SK-N-SH treated with all-trans-retinoic acid at 6 μM for 48 hours (cell line): Measurements from ENCODE around the gene STXBP3.

Experiments used
- ATAC-seq: fragments of 200-7000 bp; cut with Tn5 transposase; 3 replicates; pipeline ENCODE4 v1.9.1; 2020; ENCODE audit warnings: mild to moderate bottlenecking, moderate library complexity
- ARNTL ChIP-seq: fragments of 450-650 bp; formaldehyde crosslinking; IDR thresholded peaks from 2 replicates; pipeline ENCODE4 v1.5.0; 2020; ENCODE audit warnings: low read depth, mild to moderate bottlenecking, moderate library complexity, borderline replicate concordance
- BACH2 ChIP-seq: fragments of 250-450 bp; sonication (Bioruptor Pico); IDR thresholded peaks from 2 replicates; pipeline ENCODE4 v1.9.0; 2021; ENCODE audit warnings: mild to moderate bottlenecking, borderline replicate concordance
- CSDC2 ChIP-seq: fragments of 250-450 bp; sonication (Bioruptor Pico); IDR thresholded peaks from 2 replicates; pipeline ENCODE4 v1.5.0; 2020; ENCODE audit warnings: mild to moderate bottlenecking, moderate library complexity
- ESRRG ChIP-seq: fragments of 250-450 bp; sonication (Bioruptor Pico); IDR thresholded peaks from 2 replicates; pipeline ENCODE4 v1.6.1; 2021; ENCODE audit warnings: mild to moderate bottlenecking
- GLIS3 ChIP-seq: fragments of 250-450 bp; sonication (Bioruptor Pico); IDR thresholded peaks from 2 replicates; pipeline ENCODE4 v1.5.0; 2020; ENCODE audit warnings: mild to moderate bottlenecking, moderate library complexity
- ISL1 ChIP-seq: fragments of 250-450 bp; sonication (Bioruptor Pico); IDR thresholded peaks from 2 replicates; pipeline ENCODE4 v2.1.2; 2022; ENCODE audit warnings: mild to moderate bottlenecking, moderate library complexity
- OSR1 ChIP-seq: fragments of 250-450 bp; sonication (Bioruptor Pico); IDR thresholded peaks from 2 replicates; pipeline ENCODE4 v1.8.0; 2022; ENCODE audit warnings: moderate library complexity, mild to moderate bottlenecking, inconsistent platforms
- PATZ1 ChIP-seq: fragments of 250-450 bp; sonication (Bioruptor Pico); IDR thresholded peaks from 2 replicates; pipeline ENCODE4 v1.8.0; 2020; ENCODE audit warnings: mild to moderate bottlenecking, moderate library complexity, borderline replicate concordance
- PPARA ChIP-seq: fragments of 250-450 bp; sonication (Bioruptor Pico); IDR thresholded peaks from 2 replicates; pipeline ENCODE4 v1.5.0; 2020; ENCODE audit warnings: mild to moderate bottlenecking, borderline replicate concordance
- RARB ChIP-seq: fragments of 250-450 bp; sonication (Bioruptor Pico); IDR thresholded peaks from 2 replicates; pipeline ENCODE4 v1.8.0; 2021; ENCODE audit warnings: mild to moderate bottlenecking, moderate library complexity
- SNAI2 ChIP-seq: fragments of 250-450 bp; sonication (Bioruptor Pico); IDR thresholded peaks from 2 replicates; pipeline ENCODE4 v1.5.0; 2020; ENCODE audit warnings: mild to moderate bottlenecking, moderate library complexity
- TCF4 ChIP-seq: fragments of 250-450 bp; sonication (Bioruptor Pico); IDR thresholded peaks from 2 replicates; pipeline ENCODE4 v1.8.0; 2021; ENCODE audit warnings: mild to moderate bottlenecking, moderate library complexity, borderline replicate concordance
- TOX ChIP-seq: fragments of 250-450 bp; sonication (Bioruptor Pico); IDR thresholded peaks from 2 replicates; pipeline ENCODE4 v1.8.0; 2021; ENCODE audit warnings: mild to moderate bottlenecking, moderate library complexity, borderline replicate concordance
- TSHZ2 ChIP-seq: fragments of 250-450 bp; sonication (Bioruptor Pico); IDR thresholded peaks from 2 replicates; pipeline ENCODE4 v1.5.0; 2020; ENCODE audit warnings: mild to moderate bottlenecking, moderate library complexity
- ZFP3 ChIP-seq: fragments of 250-450 bp; sonication (Bioruptor Pico); IDR thresholded peaks from 2 replicates; pipeline ENCODE4 v1.5.0; 2020; ENCODE audit warnings: mild to moderate bottlenecking, moderate library complexity
- ZNF565 ChIP-seq: fragments of 450-650 bp; formaldehyde crosslinking; conservative IDR thresholded peaks from 2 replicates; pipeline ENCODE4 v1.5.0; 2020; ENCODE audit warnings: low read depth, mild to moderate bottlenecking, moderate library complexity
- ZNF70 ChIP-seq: fragments of 450-650 bp; formaldehyde crosslinking; IDR thresholded peaks from 2 replicates; pipeline ENCODE4 v1.5.0; 2020; ENCODE audit warnings: mild to moderate bottlenecking, moderate library complexity
- ZNF8 ChIP-seq: fragments of 450-650 bp; formaldehyde crosslinking; IDR thresholded peaks from 2 replicates; pipeline ENCODE4 v1.5.0; 2020; ENCODE audit warnings: mild to moderate bottlenecking, moderate library complexity
- TF ChIP-seq, protein P1 (sequence below): fragments of 250-450 bp; sonication (Bioruptor Pico); IDR thresholded peaks from 2 replicates; pipeline ENCODE4 v1.5.1; 2020; ENCODE audit warnings: low read depth, mild to moderate bottlenecking, moderate library complexity
- TF ChIP-seq, protein P2 (sequence below): fragments of 250-450 bp; sonication (Bioruptor Pico); IDR thresholded peaks from 2 replicates; pipeline ENCODE4 v1.8.0; 2021; ENCODE audit warnings: low read depth, mild to moderate bottlenecking, moderate library complexity, borderline replicate concordance

STXBP3 gene

DNA sequence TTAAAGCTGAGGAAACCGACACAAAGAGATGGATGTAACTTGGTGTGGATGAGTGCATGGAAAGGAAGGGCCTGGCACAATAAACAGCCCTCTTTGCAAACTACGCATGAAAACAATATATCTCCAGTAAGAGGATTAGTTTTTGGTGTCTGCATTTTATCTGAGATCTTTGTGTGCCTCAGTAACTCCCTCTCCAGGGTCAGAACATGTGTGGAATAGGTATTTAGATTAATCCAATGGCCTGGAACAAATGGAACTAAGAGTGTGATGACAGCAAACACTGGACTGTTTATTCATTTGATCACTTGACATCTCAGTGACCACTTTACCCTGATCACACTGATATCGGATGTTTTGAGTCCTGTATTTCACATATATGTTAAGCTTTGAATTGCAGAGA, 65.1 kb downstream of the STXBP3 start (continued):
- TF ChIP-seq TSHZ2 = no peak
- no peak for TF ChIP-seq GLIS3 (CRISPR knock-in tag)
- no peak for TF ChIP-seq ZNF70 (CRISPR knock-in tag)
- no peak for TF ChIP-seq TCF4 (CRISPR knock-in tag)
- TF ChIP-seq BACH2 (CRISPR knock-in tag) = no peak
- no peak for TF ChIP-seq PPARA (CRISPR knock-in tag)

DNA sequence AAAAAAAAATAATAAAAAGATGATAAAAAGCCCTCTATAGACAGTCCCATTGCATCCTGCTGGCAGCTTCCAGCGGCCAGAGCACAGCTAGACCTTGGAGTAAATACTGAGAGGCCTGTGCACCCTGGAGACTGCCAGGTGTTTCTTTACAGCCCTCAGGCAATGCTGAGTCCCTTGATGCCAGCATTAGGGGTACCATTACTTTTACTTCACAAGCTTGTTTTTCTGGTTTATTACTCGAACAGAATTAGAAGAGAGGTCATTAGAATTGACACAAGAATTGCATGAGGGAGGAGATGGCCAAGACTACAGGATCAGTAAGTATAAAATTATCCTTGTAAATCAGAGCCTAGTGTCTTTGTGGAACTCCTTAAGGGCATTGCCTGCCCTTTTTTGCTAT, 66.9 kb downstream of the STXBP3 start:
- TF ChIP-seq OSR1 (CRISPR knock-in tag) (no peak), SNAI2 (no peak), TSHZ2 (no peak), ZFP3 (no peak), ZNF8 (CRISPR knock-in tag) (no peak), PPARA (CRISPR knock-in tag) (no peak), PATZ1 (CRISPR knock-in tag) (no peak), TCF4 (CRISPR knock-in tag) (no peak), ARNTL (CRISPR knock-in tag) (no peak), ZNF70 (CRISPR knock-in tag) (no peak), GLIS3 (CRISPR knock-in tag) (no peak), TOX (CRISPR knock-in tag) (no peak), RARB (no peak), BACH2 (CRISPR knock-in tag) (no peak), ESRRG (CRISPR knock-in tag) (no peak), ISL1 (CRISPR knock-in tag) (no peak), ZNF565 (no peak)
- TF ChIP-seq, protein P1, sequence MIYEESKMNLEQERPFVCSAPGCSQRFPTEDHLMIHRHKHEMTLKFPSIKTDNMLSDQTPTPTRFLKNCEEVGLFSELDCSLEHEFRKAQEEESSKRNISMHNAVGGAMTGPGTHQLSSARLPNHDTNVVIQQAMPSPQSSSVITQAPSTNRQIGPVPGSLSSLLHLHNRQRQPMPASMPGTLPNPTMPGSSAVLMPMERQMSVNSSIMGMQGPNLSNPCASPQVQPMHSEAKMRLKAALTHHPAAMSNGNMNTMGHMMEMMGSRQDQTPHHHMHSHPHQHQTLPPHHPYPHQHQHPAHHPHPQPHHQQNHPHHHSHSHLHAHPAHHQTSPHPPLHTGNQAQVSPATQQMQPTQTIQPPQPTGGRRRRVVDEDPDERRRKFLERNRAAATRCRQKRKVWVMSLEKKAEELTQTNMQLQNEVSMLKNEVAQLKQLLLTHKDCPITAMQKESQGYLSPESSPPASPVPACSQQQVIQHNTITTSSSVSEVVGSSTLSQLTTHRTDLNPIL (CRISPR knock-in tag) = no peak
- TF ChIP-seq, protein P2, sequence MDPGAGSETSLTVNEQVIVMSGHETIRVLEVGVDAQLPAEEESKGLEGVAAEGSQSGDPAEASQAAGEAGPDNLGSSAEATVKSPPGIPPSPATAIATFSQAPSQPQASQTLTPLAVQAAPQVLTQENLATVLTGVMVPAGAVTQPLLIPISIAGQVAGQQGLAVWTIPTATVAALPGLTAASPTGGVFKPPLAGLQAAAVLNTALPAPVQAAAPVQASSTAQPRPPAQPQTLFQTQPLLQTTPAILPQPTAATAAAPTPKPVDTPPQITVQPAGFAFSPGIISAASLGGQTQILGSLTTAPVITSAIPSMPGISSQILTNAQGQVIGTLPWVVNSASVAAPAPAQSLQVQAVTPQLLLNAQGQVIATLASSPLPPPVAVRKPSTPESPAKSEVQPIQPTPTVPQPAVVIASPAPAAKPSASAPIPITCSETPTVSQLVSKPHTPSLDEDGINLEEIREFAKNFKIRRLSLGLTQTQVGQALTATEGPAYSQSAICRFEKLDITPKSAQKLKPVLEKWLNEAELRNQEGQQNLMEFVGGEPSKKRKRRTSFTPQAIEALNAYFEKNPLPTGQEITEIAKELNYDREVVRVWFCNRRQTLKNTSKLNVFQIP = no peak
- no peak for ATAC-seq

GRCh38 chr1:108814343-108815125, 68.1 kb downstream of the STXBP3 start:
- peak; percentile 14; the same call in 2 of the 3 replicates for ATAC-seq
- TF ChIP-seq BACH2 (CRISPR knock-in tag) (no peak), ISL1 (CRISPR knock-in tag) (peak; percentile 49), ZNF70 (CRISPR knock-in tag) (no peak), CSDC2 (CRISPR knock-in tag) (no peak)
